ENCODE measurements around the gene ASIC2.

The ASIC2 gene

DNA sequence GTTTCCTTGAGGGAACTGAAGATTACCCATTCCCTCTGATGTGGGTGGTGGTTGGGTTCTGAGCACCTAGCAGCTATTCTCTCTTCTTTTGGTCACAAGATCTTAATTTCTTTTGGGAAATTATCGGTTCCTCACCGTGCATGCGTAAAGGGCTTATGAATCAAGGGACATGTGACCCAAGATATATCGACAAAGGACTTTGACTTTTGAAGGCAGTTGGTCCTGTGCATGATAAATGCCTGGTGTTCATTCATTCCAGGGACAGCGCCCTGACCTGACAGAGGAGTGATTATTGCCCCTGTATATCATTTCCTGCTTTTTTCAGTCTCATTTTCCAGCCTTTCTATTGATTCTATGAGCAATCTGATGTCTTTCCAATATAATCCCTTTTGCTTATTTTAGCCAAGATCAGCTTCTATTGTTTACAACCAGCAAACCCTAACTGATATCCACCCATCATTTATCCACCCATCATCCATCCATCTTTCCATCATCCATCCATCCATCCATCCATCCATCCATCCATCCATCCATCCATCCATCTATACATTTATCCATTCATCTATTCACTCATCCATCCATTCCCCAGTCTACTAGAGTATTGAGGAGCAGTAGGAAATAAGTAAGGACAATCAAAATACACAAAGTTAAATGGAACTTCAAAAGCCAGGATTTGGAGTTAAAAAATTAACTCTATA lies 25.1 kb downstream of the ASIC2 start:
- H3K4me3 ChIP-seq (replicated peaks in 1 of 2; ENCODE audit: low read depth in 2 of 2, low read length in 2 of 2): no peak overlapping the region
- no peak for TF ChIP-seq CTCF (IDR thresholded peaks at IDR 0.05; ENCODE audit: low read depth, low read length)
- DNase-seq (ENCODE audit: low read depth in 2 of 2): no peak

- TF ChIP-seq CTCF (IDR thresholded peaks at IDR 0.05; ENCODE audit: low read depth, low read length): no peak
- no peak overlapping the region for H3K4me3 ChIP-seq (replicated peaks in 1 of 2; ENCODE audit: low read depth in 2 of 2, low read length in 2 of 2)
Observed at GRCh38 chr17:33267271-33267790, 25.8 kb downstream of the ASIC2 start.

DNA sequence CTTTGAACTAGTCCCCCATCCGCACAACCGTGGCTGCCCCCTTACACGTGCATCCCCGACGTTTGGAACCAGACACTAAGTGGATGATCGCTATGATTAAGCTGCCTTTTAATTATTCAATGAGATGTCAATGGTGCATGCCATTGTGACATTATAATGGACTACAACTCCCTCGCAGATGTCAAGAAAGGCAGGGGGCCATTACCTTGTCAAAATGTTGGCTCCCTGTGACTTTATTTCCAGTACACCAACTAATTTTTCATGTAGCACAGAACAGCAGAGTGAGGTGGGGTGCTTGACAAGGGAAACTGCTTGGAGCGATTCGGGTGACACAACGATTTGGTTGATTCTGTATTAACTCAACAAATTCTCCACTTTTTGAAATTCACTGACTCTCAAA lies 26.5 kb downstream of the ASIC2 start:
- TF ChIP-seq CTCF (IDR thresholded peaks at IDR 0.05; ENCODE audit: low read depth, low read length): no peak
- DNase-seq (ENCODE audit: low read depth in 2 of 2): no peak
- no peak overlapping the region for H3K4me3 ChIP-seq (replicated peaks in 1 of 2; ENCODE audit: low read depth in 2 of 2, low read length in 2 of 2)

More at GRCh38 chr17:33267271-33267790, 25.8 kb downstream of the ASIC2 start:
- peak; percentile 38 to 91 for DNase-seq (ENCODE audit: low read depth in 2 of 2)

DNA sequence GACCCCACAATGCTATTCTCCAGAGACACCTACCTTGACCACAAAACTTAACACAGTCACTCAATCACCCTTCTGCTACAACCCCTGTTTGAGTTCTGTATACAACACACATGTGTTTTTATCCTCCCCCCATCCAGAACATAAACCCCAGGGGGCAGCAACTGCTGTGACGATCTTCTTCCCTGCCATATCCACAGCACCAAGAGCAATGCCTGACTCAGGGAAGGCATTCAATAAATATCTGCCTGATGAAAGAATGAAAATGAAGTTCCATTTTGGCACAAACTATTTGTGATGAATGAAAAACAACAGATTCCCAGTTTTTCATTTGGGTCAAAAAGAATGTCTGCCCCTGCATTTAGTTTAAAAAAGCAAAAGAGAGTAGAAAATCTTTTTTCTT lies 27.0 kb downstream of the ASIC2 start:
- no peak for DNase-seq (ENCODE audit: low read depth in 2 of 2)
- no peak for TF ChIP-seq CTCF (IDR thresholded peaks at IDR 0.05; ENCODE audit: low read depth, low read length)
- no peak overlapping the region for H3K4me3 ChIP-seq (replicated peaks in 1 of 2; ENCODE audit: low read depth in 2 of 2, low read length in 2 of 2)

DNA sequence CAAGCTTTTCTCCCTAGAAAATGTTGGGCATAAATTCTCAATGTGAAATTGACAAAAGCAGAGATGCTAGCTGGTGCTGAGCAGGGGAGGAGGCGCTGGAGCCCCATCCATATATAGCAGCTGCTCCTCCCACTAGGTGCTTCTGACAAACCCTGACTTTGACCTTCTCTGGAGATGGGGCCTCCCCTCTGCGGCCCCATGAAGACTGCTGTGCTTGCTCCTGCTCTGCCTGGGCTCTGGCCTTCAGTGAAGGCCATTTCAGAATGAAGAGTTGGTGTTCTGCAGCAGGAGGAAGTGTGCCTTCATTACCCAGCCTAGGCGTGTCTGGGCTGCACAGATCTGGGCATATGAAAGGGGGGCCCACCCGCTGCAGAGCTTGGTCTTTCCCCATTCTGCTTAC lies 29.7 kb downstream of the ASIC2 start:
- no peak for TF ChIP-seq CTCF (IDR thresholded peaks at IDR 0.05; ENCODE audit: low read depth, low read length)
- H3K4me3 ChIP-seq (replicated peaks in 1 of 2; ENCODE audit: low read depth in 2 of 2, low read length in 2 of 2): no peak overlapping the region
- no peak for DNase-seq (ENCODE audit: low read depth in 2 of 2)

DNA sequence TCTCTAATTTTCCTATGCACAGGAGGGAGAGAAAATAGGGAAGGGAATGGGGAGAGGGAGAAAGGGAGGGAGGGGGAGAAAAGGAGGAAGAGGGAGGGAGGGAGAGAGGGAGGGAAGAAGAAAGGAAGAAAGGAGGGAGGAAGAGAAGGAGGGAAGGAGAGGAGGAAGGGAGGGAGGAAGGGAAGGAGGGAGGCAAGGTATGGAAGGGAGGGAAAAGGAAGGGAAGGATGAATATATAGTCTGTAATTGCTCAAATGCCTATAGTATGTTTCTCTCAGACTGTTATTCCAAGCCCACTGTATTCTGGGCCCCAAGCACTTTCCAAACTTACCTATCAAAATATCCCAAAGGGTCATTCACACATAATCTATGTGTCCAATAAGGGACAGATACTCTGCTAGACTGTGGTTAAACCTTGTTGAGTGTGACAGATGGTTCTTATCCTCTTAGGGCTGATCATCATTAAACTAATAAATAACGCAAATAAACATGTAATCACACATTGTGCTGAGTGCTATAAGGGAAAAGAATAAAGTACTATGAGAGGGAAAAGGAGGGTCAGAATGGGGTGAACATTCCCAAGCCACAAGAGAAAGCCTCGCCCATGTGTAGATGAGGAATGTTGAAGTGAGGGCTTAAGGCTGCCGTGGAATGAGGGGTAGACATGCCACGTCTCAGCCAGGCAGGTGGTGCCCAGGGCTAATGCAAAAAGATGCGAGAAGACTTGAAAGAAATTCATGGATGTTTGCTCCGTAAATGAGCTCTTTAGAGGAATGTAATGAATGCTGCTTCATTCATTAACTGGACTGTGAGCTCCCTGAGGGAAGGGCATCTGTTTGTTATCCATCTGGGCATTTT lies 30.6 kb downstream of the ASIC2 start:
- TF ChIP-seq CTCF (IDR thresholded peaks at IDR 0.05; ENCODE audit: low read depth, low read length): no peak
- no peak for DNase-seq (ENCODE audit: low read depth in 2 of 2)

More for the DNA sequence above, 30.6 kb downstream of the ASIC2 start:
- H3K4me3 ChIP-seq (replicated peaks in 1 of 2; ENCODE audit: low read depth in 2 of 2, low read length in 2 of 2): no peak overlapping the region
